Neural cell (in vitro differentiated cells): ENCODE measurements around the gene ADGRB3. TPM values are rescaled to one million over a fixed set of nuclear protein-coding genes. Genes with fewer than 3 reads are reported as not detected.

Experiments used
- H2AFZ ChIP-seq: fragments of 200-600, 300-800 bp; sonication (generic), shearing (Covaris generic); 2 replicates; pipeline ENCODE4 v1.6.0; 2014; ENCODE audit warnings: low read depth, mild to moderate bottlenecking, antibody characterized with exemption, low read length, moderate library complexity
- H3F3A ChIP-seq: fragments of 200-600 bp; shearing (Covaris generic); 2 replicates; pipeline ENCODE4 v1.6.1; 2016; ENCODE audit warnings: mild to moderate bottlenecking, moderate library complexity, mixed read lengths, antibody characterized with exemption, low read length; ENCODE audit not compliant: insufficient read depth, poor library complexity, severe bottlenecking
- H3K27ac ChIP-seq: fragments of 200-600, 300-800 bp; sonication (generic), shearing (Covaris generic); 2 replicates; pipeline ENCODE4 v1.5.1; 2014; ENCODE audit warnings: mild to moderate bottlenecking, low read length, moderate library complexity
- H3K27me3 ChIP-seq: fragments of 300-800, 200-600 bp; sonication (generic), shearing (Covaris generic); 2 replicates; pipeline ENCODE4 v1.6.0; 2014; ENCODE audit warnings: mild to moderate bottlenecking, low read depth, low read length, moderate library complexity; ENCODE audit not compliant: insufficient read depth
- H3K36me3 ChIP-seq: fragments of 300-800, 200-600 bp; sonication (generic), shearing (Covaris generic); 2 replicates; pipeline ENCODE4 v1.5.1; 2014; ENCODE audit warnings: mild to moderate bottlenecking, antibody characterized with exemption, low read length, moderate library complexity; ENCODE audit not compliant: insufficient read depth
- H3K4me2 ChIP-seq: fragments of 300-800, 200-600 bp; sonication (generic), shearing (Covaris generic); 2 replicates; pipeline ENCODE4 v1.6.0; 2014; ENCODE audit warnings: mild to moderate bottlenecking, low read length
- H3K4me3 ChIP-seq: fragments of 300-800, 200-600 bp; sonication (generic), shearing (Covaris generic); 2 replicates; pipeline ENCODE4 v1.5.1; 2014; ENCODE audit warnings: mild to moderate bottlenecking, low read length, moderate library complexity
- H3K79me2 ChIP-seq: fragments of 200-600 bp; shearing (Covaris generic); replicated peaks from 2 replicates; pipeline ENCODE4 v1.6.0; 2014; ENCODE audit warnings: mild to moderate bottlenecking, low read length, moderate library complexity; ENCODE audit not compliant: insufficient read depth
- H3K9ac ChIP-seq: fragments of 300-800, 200-600 bp; sonication (generic), shearing (Covaris generic); 2 replicates; pipeline ENCODE4 v1.6.1; 2016; ENCODE audit warnings: mild to moderate bottlenecking, low read length, mixed read lengths
- H3K9me2 ChIP-seq: fragments of 200-600 bp; shearing (Covaris generic); 2 replicates; pipeline ENCODE4 v1.6.1; 2016; ENCODE audit warnings: mild to moderate bottlenecking, low read length, mixed read lengths; ENCODE audit not compliant: insufficient read depth
- H3K9me3 ChIP-seq: fragments of 200-600, 300-800 bp; sonication (generic), shearing (Covaris generic); 2 replicates; pipeline ENCODE4 v1.6.1; 2016; ENCODE audit warnings: mild to moderate bottlenecking, mixed run types, low read length, moderate library complexity, mixed read lengths
- H4K20me1 ChIP-seq: fragments of 200-600 bp; shearing (Covaris generic); 2 replicates; pipeline ENCODE4 v1.6.1; 2016; ENCODE audit warnings: mild to moderate bottlenecking, mixed run types; ENCODE audit not compliant: insufficient read depth
- EP300 ChIP-seq: fragments of 450-650 bp; conservative IDR thresholded peaks from 2 replicates; pipeline ENCODE4 v1.6.1; 2014; ENCODE audit warnings: antibody characterized with exemption, mild to moderate bottlenecking, moderate library complexity; ENCODE audit not compliant: poor library complexity, severe bottlenecking
- EZH2 ChIP-seq: fragments of 200-600, 300-800 bp; shearing (Covaris generic), sonication (generic); IDR thresholded peaks from 2 replicates; pipeline ENCODE4 v1.6.1; 2014; ENCODE audit warnings: antibody characterized with exemption, low read length, borderline replicate concordance, mild to moderate bottlenecking; ENCODE audit not compliant: insufficient read depth, poor library complexity, severe bottlenecking
- MXI1 ChIP-seq: fragments of 450-650 bp; conservative IDR thresholded peaks from 2 replicates; pipeline ENCODE4 v1.6.1; 2014; ENCODE audit warnings: antibody characterized with exemption, mild to moderate bottlenecking; ENCODE audit not compliant: poor library complexity, severe bottlenecking
- POLR2AphosphoS5 ChIP-seq: IDR thresholded peaks from 2 replicates; pipeline ENCODE4 v1.6.1; 2012
- RAD21 ChIP-seq: fragments of 450-650 bp; conservative IDR thresholded peaks from 2 replicates; pipeline ENCODE4 v1.6.1; 2014; ENCODE audit warnings: antibody characterized with exemption, mild to moderate bottlenecking, moderate library complexity
- SMC3 ChIP-seq: fragments of 450-650 bp; conservative IDR thresholded peaks from 2 replicates; pipeline ENCODE4 v1.6.1; 2014; ENCODE audit warnings: antibody characterized with exemption, mild to moderate bottlenecking, moderate library complexity; ENCODE audit not compliant: poor library complexity
- TAF1 ChIP-seq: IDR thresholded peaks from 2 replicates; pipeline ENCODE4 v1.6.1; 2012; ENCODE audit warnings: low read depth
- polyA plus RNA-seq: library from polyadenylated mRNA; depleted of rRNA; stranded (reverse); fragments of >200 nt; gene quantifications from 2 replicates; pipeline ENCODE4 v1.2.3, GENCODE V29; 2014
- TF ChIP-seq, protein P1 (sequence below): IDR thresholded peaks from 2 replicates; pipeline ENCODE4 v1.6.1; 2012; ENCODE audit warnings: borderline replicate concordance
- TF ChIP-seq, protein P2 (sequence below): fragments of 450-650 bp; IDR thresholded peaks from 2 replicates; pipeline ENCODE4 v1.5.1; 2014; ENCODE audit warnings: antibody characterized with exemption, mild to moderate bottlenecking, moderate library complexity; ENCODE audit not compliant: poor library complexity, severe bottlenecking

The ADGRB3 gene
- polyA plus RNA-seq, 1 donor from 2014 or later: 66.5 TPM

DNA sequence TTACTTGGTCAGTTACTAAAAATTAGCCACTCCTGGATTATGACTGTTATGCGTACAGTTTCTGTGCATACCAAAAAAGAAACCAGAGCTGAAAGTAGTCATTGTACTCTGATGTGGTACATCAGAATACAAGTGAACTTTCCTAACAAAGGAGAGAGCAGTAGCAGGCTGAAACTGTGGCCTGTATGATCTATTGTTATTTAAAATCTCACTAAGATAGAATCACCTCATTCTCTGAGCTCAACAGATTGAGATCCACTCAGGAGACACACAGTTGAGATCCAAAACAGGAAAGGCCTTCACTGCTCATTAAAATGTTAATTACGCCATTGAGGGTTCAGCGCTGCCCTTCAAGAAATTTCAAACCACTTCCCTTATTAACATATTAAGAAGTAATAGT lies 585.3 kb downstream of the ADGRB3 start:
- Histone ChIP-seq H3K79me2 (no peaks in the 10 kb centered on the region), H3F3A (no peaks in the 10 kb centered on the region), H3K4me2 (no peak overlapping the region), H3K27ac (no peak overlapping the region), H3K9me3 (no peaks in the 10 kb centered on the region), H3K4me3 (no peak overlapping the region), H3K36me3 (no peaks in the 10 kb centered on the region), H3K27me3 (no peaks in the 10 kb centered on the region), H2AFZ (no peak overlapping the region), H3K9me2 (no peaks in the 10 kb centered on the region), H3K9ac (no peak overlapping the region), H4K20me1 (no peaks in the 10 kb centered on the region)
- TF ChIP-seq, protein P1, sequence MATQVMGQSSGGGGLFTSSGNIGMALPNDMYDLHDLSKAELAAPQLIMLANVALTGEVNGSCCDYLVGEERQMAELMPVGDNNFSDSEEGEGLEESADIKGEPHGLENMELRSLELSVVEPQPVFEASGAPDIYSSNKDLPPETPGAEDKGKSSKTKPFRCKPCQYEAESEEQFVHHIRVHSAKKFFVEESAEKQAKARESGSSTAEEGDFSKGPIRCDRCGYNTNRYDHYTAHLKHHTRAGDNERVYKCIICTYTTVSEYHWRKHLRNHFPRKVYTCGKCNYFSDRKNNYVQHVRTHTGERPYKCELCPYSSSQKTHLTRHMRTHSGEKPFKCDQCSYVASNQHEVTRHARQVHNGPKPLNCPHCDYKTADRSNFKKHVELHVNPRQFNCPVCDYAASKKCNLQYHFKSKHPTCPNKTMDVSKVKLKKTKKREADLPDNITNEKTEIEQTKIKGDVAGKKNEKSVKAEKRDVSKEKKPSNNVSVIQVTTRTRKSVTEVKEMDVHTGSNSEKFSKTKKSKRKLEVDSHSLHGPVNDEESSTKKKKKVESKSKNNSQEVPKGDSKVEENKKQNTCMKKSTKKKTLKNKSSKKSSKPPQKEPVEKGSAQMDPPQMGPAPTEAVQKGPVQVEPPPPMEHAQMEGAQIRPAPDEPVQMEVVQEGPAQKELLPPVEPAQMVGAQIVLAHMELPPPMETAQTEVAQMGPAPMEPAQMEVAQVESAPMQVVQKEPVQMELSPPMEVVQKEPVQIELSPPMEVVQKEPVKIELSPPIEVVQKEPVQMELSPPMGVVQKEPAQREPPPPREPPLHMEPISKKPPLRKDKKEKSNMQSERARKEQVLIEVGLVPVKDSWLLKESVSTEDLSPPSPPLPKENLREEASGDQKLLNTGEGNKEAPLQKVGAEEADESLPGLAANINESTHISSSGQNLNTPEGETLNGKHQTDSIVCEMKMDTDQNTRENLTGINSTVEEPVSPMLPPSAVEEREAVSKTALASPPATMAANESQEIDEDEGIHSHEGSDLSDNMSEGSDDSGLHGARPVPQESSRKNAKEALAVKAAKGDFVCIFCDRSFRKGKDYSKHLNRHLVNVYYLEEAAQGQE: no peak

DNA sequence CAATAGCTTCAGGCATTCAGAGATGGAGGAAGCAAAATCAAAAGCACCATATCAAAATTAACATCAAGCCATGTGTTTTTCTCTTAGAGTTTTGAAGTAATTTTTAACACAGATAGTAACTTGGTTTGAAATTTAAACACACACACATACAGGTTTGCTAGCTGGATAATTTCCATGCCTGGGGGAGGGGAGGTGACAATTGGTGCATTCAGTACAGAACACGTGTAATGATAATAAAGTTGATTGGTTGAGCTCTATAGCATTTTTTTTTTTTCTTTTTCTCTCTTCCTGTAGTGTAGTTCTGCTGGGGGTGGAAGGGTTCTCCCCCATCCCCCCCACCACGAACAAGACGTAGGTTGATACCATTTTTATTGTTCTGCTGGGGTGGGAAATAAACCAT lies 596.9 kb downstream of the ADGRB3 start:
- Histone ChIP-seq H3K27me3 (no peaks in the 10 kb centered on the region), H3F3A (no peaks in the 10 kb centered on the region), H3K79me2 (no peaks in the 10 kb centered on the region), H3K4me2 (peak overlapping the region; percentile 74), H4K20me1 (no peaks in the 10 kb centered on the region), H3K9me3 (no peaks in the 10 kb centered on the region), H3K36me3 (no peaks in the 10 kb centered on the region), H3K9me2 (no peaks in the 10 kb centered on the region), H3K4me3 (peak overlapping the region; percentile 78), H3K9ac (peak overlapping the region; percentile 81), H3K27ac (peak overlapping the region; percentile 89), H2AFZ (no peak overlapping the region)
- no peak for TF ChIP-seq SMC3
- TF ChIP-seq MXI1: no peak
- TF ChIP-seq TAF1: no peak
- no peak for TF ChIP-seq POLR2AphosphoS5
- no peak for TF ChIP-seq RAD21
- TF ChIP-seq, protein P2, sequence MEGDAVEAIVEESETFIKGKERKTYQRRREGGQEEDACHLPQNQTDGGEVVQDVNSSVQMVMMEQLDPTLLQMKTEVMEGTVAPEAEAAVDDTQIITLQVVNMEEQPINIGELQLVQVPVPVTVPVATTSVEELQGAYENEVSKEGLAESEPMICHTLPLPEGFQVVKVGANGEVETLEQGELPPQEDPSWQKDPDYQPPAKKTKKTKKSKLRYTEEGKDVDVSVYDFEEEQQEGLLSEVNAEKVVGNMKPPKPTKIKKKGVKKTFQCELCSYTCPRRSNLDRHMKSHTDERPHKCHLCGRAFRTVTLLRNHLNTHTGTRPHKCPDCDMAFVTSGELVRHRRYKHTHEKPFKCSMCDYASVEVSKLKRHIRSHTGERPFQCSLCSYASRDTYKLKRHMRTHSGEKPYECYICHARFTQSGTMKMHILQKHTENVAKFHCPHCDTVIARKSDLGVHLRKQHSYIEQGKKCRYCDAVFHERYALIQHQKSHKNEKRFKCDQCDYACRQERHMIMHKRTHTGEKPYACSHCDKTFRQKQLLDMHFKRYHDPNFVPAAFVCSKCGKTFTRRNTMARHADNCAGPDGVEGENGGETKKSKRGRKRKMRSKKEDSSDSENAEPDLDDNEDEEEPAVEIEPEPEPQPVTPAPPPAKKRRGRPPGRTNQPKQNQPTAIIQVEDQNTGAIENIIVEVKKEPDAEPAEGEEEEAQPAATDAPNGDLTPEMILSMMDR: no peak
- TF ChIP-seq, protein P1: no peak
- no peak for TF ChIP-seq EZH2
- no peak for TF ChIP-seq EP300
